WI38 (cell line): ENCODE data around the gene NTN5.
A peak's percentile ranks its signal among the peaks of the same experiment; 100 is the strongest.

Experiments used
- H3K4me3 ChIP-seq: 2 replicates; pipeline ENCODE4 v1.5.1; 2011; ENCODE audit warnings: low read depth, mild to moderate bottlenecking, control low read depth, low read length
- CTCF ChIP-seq: IDR thresholded peaks from 2 replicates; pipeline ENCODE4 v1.5.1; 2012; ENCODE audit warnings: low read depth, mild to moderate bottlenecking, control low read depth, low read length

Gene NTN5

GRCh38 chr19:48617146-48617937 is 55.5 kb downstream of the NTN5 start:
- peak overlapping the region; percentile 100 for H3K4me3 ChIP-seq
- no peak for TF ChIP-seq CTCF

GRCh38 chr19:48616491-48617056 is 56.2 kb downstream of the NTN5 start:
- peak overlapping the region; percentile 100 for H3K4me3 ChIP-seq
- no peak for TF ChIP-seq CTCF

GRCh38 chr19:48616041-48616436 is 56.8 kb downstream of the NTN5 start:
- H3K4me3 ChIP-seq = no peak overlapping the region

GRCh38 chr19:48615231-48616040 is 57.4 kb downstream of the NTN5 start:
- TF ChIP-seq CTCF = no peak

More at GRCh38 chr19:48616041-48616436, 56.8 kb downstream of the NTN5 start:
- TF ChIP-seq CTCF = no peak

GRCh38 chr19:48614436-48615230 is 58.2 kb downstream of the NTN5 start, which contains the start of gene FAM83E:
FAM83E (minus strand) TSS chr19:48615076; CDS start chr19:48613372, 1,704 bp downstream.
- no peak for TF ChIP-seq CTCF
- no peak within 1 kb of the TSS for H3K4me3 ChIP-seq

More at GRCh38 chr19:48615231-48616040, 57.4 kb downstream of the NTN5 start:
- H3K4me3 ChIP-seq = no peak overlapping the region

- TF ChIP-seq CTCF = no peak
- H3K4me3 ChIP-seq = no peak overlapping the region
These were observed 58.9 kb downstream of the NTN5 start for GRCh38 chr19:48613852-48614435.
